Thoracic aorta (tissue), 2 donors: ENCODE measurements around the gene ALB. TPM values are rescaled to one million over a fixed set of nuclear protein-coding genes. Genes with fewer than 3 reads are reported as not detected.

Experiments used
- ATAC-seq: fragments of 150-250 bp; one replicate; pipeline ENCODE4 v1.8.0; 2017; ENCODE audit warnings: low read depth; ENCODE audit not compliant: insufficient number of reproducible peaks, low FRiP score
- DNase-seq: peaks from one replicate; pipeline ENCODE4 v3.0.0-alpha.2; 2020; ENCODE audit warnings: low spot score
- H3K27ac ChIP-seq, 2 donors: fragments of 200-600 bp; sonication (generic); 1 replicate in 1 of 2; 2 replicates in 1 of 2; pipeline ENCODE4 v1.5.1; 2016; ENCODE audit warnings: mild to moderate bottlenecking in 2 of 2, moderate library complexity in 2 of 2
- H3K27me3 ChIP-seq: fragments of 200-600 bp; sonication (generic); replicated peaks from 2 replicates; pipeline ENCODE4 v1.6.0; 2016; ENCODE audit warnings: mild to moderate bottlenecking; ENCODE audit not compliant: insufficient read depth
- H3K36me3 ChIP-seq: fragments of 200-600 bp; sonication (generic); one replicate; pipeline ENCODE4 v1.5.1; 2016
- H3K4me1 ChIP-seq, 2 donors: fragments of 200-600 bp; sonication (generic); 1 replicate in 1 of 2; 2 replicates in 1 of 2; pipeline versions ENCODE4 v1.5.1 to v1.6.0; 2016; ENCODE audit warnings: low read depth in 2 of 2, mild to moderate bottlenecking in 1 of 2; ENCODE audit not compliant: control insufficient read depth in 1 of 2
- H3K4me3 ChIP-seq: fragments of 200-600 bp; sonication (generic); 2 replicates; pipeline ENCODE4 v1.5.1; 2016; ENCODE audit warnings: mild to moderate bottlenecking
- H3K9me3 ChIP-seq: fragments of 200-600 bp; sonication (generic); 2 replicates; pipeline ENCODE4 v1.5.1; 2016
- total RNA-seq, 2 donors: library from RNA; depleted of rRNA; stranded (reverse); fragments of >200 nt; gene quantifications; one replicate each; pipeline versions ENCODE4 v1.1.0 to v1.2.3, GENCODE V29; 2016
- TF ChIP-seq, protein P1 (sequence below): fragments of 200-600 bp; sonication (generic); IDR thresholded peaks from one replicate; pipeline ENCODE4 v1.5.1; 2019; ENCODE audit warnings: antibody characterized with exemption

ALB gene
- total RNA-seq, 2 donors from 2014 or later, result not detected

DNA sequence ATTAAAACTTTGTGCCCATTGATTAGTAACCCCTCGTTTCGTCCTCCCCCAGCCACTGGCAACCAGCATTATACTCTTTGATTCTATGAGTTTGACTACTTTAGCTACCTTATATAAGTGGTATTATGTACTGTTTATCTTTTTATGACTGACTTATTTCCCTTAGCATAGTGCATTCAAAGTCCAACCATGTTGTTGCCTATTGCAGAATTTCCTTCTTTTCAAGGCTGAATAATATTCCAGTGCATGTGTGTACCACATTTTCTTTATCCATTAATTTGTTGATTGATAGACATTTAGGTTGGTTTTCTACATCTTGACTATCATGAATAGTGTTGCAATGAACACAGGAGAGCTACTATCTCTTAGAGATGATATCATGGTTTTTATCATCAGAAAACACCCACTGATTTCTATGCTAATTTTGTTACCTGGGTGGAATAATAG, 3.2 kb downstream of the ALB start:
- Histone ChIP-seq H3K9me3 (no peaks in the 10 kb centered on the region), H3K27me3 (no peaks in the 10 kb centered on the region)

DNA sequence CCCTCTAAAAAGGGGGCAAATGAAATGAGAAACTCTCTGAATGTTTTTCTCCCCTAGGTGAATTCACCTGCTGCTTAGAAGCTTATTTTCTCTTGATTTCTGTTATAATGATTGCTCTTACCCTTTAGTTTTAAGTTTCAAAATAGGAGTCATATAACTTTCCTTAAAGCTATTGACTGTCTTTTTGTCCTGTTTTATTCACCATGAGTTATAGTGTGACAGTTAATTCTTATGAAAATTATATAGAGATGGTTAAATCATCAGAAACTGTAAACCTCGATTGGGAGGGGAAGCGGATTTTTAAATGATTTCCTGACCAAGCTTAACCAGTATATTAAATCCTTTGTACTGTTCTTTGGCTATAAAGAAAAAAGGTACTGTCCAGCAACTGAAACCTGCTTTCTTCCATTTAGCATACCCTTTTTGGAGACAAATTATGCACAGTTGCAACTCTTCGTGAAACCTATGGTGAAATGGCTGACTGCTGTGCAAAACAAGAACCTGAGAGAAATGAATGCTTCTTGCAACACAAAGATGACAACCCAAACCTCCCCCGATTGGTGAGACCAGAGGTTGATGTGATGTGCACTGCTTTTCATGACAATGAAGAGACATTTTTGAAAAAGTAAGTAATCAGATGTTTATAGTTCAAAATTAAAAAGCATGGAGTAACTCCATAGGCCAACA, 4.2 kb downstream of the ALB start:
- H3K9me3 ChIP-seq, result no peaks in the 10 kb centered on the region
- TF ChIP-seq, protein P1, sequence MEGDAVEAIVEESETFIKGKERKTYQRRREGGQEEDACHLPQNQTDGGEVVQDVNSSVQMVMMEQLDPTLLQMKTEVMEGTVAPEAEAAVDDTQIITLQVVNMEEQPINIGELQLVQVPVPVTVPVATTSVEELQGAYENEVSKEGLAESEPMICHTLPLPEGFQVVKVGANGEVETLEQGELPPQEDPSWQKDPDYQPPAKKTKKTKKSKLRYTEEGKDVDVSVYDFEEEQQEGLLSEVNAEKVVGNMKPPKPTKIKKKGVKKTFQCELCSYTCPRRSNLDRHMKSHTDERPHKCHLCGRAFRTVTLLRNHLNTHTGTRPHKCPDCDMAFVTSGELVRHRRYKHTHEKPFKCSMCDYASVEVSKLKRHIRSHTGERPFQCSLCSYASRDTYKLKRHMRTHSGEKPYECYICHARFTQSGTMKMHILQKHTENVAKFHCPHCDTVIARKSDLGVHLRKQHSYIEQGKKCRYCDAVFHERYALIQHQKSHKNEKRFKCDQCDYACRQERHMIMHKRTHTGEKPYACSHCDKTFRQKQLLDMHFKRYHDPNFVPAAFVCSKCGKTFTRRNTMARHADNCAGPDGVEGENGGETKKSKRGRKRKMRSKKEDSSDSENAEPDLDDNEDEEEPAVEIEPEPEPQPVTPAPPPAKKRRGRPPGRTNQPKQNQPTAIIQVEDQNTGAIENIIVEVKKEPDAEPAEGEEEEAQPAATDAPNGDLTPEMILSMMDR, result no peak
- no peak overlapping the region for H3K4me3 ChIP-seq
- ATAC-seq (no peak), DNase-seq (no peak)
- H3K36me3 ChIP-seq, result no peaks in the 10 kb centered on the region
- no peak overlapping the region for H3K27ac ChIP-seq
- H3K4me1 ChIP-seq, result no peaks in the 10 kb centered on the region
- H3K27me3 ChIP-seq, result no peaks in the 10 kb centered on the region

More for the DNA sequence above, 3.2 kb downstream of the ALB start:
- Histone ChIP-seq H3K4me3 (no peak overlapping the region), H3K27ac (no peak overlapping the region), H3K4me1 (no peaks in the 10 kb centered on the region), H3K36me3 (no peaks in the 10 kb centered on the region)
- ATAC-seq (no peak), DNase-seq (no peak)
- TF ChIP-seq, protein P1, result no peak

DNA sequence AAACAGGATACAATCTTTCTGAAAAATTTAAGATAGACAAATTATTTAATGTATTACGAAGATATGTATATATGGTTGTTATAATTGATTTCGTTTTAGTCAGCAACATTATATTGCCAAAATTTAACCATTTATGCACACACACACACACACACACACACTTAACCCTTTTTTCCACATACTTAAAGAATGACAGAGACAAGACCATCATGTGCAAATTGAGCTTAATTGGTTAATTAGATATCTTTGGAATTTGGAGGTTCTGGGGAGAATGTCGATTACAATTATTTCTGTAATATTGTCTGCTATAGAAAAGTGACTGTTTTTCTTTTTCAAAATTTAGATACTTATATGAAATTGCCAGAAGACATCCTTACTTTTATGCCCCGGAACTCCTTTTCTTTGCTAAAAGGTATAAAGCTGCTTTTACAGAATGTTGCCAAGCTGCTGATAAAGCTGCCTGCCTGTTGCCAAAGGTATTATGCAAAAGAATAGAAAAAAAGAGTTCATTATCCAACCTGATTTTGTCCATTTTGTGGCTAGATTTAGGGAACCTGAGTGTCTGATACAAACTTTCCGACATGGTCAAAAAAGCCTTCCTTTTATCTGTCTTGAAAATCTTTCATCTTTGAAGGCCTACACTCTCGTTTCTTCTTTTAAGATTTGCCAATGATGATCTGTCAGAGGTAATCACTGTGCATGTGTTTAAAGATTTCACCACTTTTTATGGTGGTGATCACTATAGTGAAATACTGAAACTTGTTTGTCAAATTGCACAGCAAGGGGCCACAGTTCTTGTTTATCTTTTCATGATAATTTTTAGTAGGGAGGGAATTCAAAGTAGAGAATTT, 5.2 kb downstream of the ALB start:
- TF ChIP-seq, protein P1, result no peak
- H3K9me3 ChIP-seq, result no peaks in the 10 kb centered on the region
- H3K27me3 ChIP-seq, result no peaks in the 10 kb centered on the region
- H3K4me3 ChIP-seq, result no peak overlapping the region
- H3K27ac ChIP-seq, result no peak overlapping the region
- ATAC-seq (no peak), DNase-seq (no peak)
- H3K4me1 ChIP-seq, result no peaks in the 10 kb centered on the region
- H3K36me3 ChIP-seq, result no peaks in the 10 kb centered on the region

DNA sequence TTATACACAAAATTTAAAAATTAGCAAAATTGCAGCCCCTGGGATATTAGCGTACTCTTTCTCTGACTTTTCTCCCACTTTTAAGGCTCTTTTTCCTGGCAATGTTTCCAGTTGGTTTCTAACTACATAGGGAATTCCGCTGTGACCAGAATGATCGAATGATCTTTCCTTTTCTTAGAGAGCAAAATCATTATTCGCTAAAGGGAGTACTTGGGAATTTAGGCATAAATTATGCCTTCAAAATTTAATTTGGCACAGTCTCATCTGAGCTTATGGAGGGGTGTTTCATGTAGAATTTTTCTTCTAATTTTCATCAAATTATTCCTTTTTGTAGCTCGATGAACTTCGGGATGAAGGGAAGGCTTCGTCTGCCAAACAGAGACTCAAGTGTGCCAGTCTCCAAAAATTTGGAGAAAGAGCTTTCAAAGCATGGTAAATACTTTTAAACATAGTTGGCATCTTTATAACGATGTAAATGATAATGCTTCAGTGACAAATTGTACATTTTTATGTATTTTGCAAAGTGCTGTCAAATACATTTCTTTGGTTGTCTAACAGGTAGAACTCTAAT, 6.0 kb downstream of the ALB start:
- Histone ChIP-seq H3K4me3 (no peak overlapping the region), H3K36me3 (no peaks in the 10 kb centered on the region), H3K9me3 (no peaks in the 10 kb centered on the region), H3K27me3 (no peaks in the 10 kb centered on the region), H3K27ac (no peak overlapping the region), H3K4me1 (no peaks in the 10 kb centered on the region)
- ATAC-seq, result no peak
- DNase-seq, result no peak
- TF ChIP-seq, protein P1, result no peak
